A673 (cell line): Measurements from ENCODE around the gene TIGD3.

Source experiments
- CTCF ChIP-seq: fragments of 300-800, 200-600 bp; sonication (generic); conservative IDR thresholded peaks from 2 replicates; pipeline ENCODE4 v1.5.1; 2017; ENCODE audit warnings: low read depth, mild to moderate bottlenecking, antibody characterized with exemption, low read length, moderate library complexity, mixed read lengths
- EZH2 ChIP-seq: fragments of 200-600 bp; sonication (generic); IDR thresholded peaks from 2 replicates; pipeline ENCODE4 v1.6.1; 2017; ENCODE audit warnings: borderline replicate concordance, low read depth, mild to moderate bottlenecking, mixed read lengths, antibody characterized with exemption, low read length; ENCODE audit not compliant: poor library complexity, severe bottlenecking

- TF ChIP-seq CTCF (no peak), EZH2 (no peak)
Observed at GRCh38 chr11:65356394-65356972, 1.9 kb downstream of the TIGD3 start.
